Endodermal cell (in vitro differentiated cells): ENCODE measurements around the gene MACROD2. TPM values are rescaled to one million over a fixed set of nuclear protein-coding genes. Genes with fewer than 3 reads are reported as not detected.

Experiments
- DNase-seq: peaks from one replicate; pipeline ENCODE4 v3.0.0-alpha.2; 2017
- H3K27ac ChIP-seq: 2 replicates; pipeline ENCODE4 v1.5.1; 2013; ENCODE audit warnings: mild to moderate bottlenecking, low read depth, low read length, moderate library complexity
- H3K27me3 ChIP-seq: 2 replicates; pipeline ENCODE4 v1.6.1; 2013; ENCODE audit warnings: mild to moderate bottlenecking, low read length, moderate library complexity; ENCODE audit not compliant: insufficient read depth, control insufficient read depth, poor library complexity, severe bottlenecking
- H3K36me3 ChIP-seq: 2 replicates; pipeline ENCODE4 v1.7.0; 2013; ENCODE audit warnings: mild to moderate bottlenecking, low read length, moderate library complexity; ENCODE audit not compliant: control insufficient read depth, insufficient read depth
- H3K4me1 ChIP-seq: one replicate; pipeline ENCODE4 v1.7.0; 2013; ENCODE audit warnings: low read length; ENCODE audit not compliant: control insufficient read depth, insufficient read depth
- H3K4me3 ChIP-seq: 2 replicates; pipeline ENCODE4 v1.5.1; 2013; ENCODE audit warnings: mild to moderate bottlenecking, low read length, moderate library complexity
- H3K9ac ChIP-seq: 2 replicates; pipeline ENCODE4 v1.6.1; 2013; ENCODE audit warnings: mild to moderate bottlenecking, low read length, moderate library complexity; ENCODE audit not compliant: poor library complexity, severe bottlenecking; ENCODE audit errors: extremely low read depth
- H3K9me3 ChIP-seq: 2 replicates; pipeline ENCODE4 v1.6.1; 2013; ENCODE audit warnings: mild to moderate bottlenecking, low read length, moderate library complexity; ENCODE audit not compliant: control insufficient read depth
- H3K27ac Mint-ChIP-seq: 2 replicates; pipeline ENCODE4 v1.8.0; 2020; ENCODE audit warnings: mixed read lengths
- H3K27me3 Mint-ChIP-seq: 2 replicates; pipeline ENCODE4 v1.8.0; 2021; ENCODE audit warnings: mild to moderate bottlenecking, mixed read lengths; ENCODE audit not compliant: insufficient read depth
- H3K36me3 Mint-ChIP-seq: 2 replicates; pipeline ENCODE4 v1.8.0; 2020; ENCODE audit warnings: low read depth, mixed read lengths
- H3K4me1 Mint-ChIP-seq: 2 replicates; pipeline ENCODE4 v1.8.0; 2020; ENCODE audit warnings: mixed read lengths
- H3K4me3 Mint-ChIP-seq: 2 replicates; pipeline ENCODE4 v1.8.0; 2020; ENCODE audit warnings: mild to moderate bottlenecking, moderate library complexity, mixed read lengths
- H3K9me3 Mint-ChIP-seq: 2 replicates; pipeline ENCODE4 v1.8.0; 2020; ENCODE audit warnings: mild to moderate bottlenecking, mixed read lengths
- CTCF ChIP-seq: fragments of 200-600 bp; sonication (generic); conservative IDR thresholded peaks from 2 replicates; pipeline ENCODE4 v1.5.0; 2021; ENCODE audit warnings: antibody characterized with exemption, mild to moderate bottlenecking
- WGBS, 2 experiments: methylation state at CpG; one replicate each; pipeline versions ENCODE4 v1.1.5 to v1.1.7; 2013; ENCODE audit warnings: missing lambda C conversion rate in 2 of 2, mixed read lengths in 1 of 2; ENCODE audit not compliant: insufficient coverage in 1 of 2, insufficient read length in 1 of 2; 5-methylcytosine and 5-hydroxymethylcytosine counted together
- total RNA-seq, 2 donors: library from RNA; stranded (reverse); fragmentation: NEBNext Ultra II Directional in 1 of 2; extraction: Animal tissue kit (Norgen Biotek cat#: 25700) in 1 of 2; gene quantifications; 2 replicates in 1 of 2; 3 replicates in 1 of 2; pipeline ENCODE4 v1.2.1, GENCODE V29; 2021

MACROD2 gene
- total RNA-seq, 2 donors from 2014 or later, result 2.3 to 4.8 TPM

DNA sequence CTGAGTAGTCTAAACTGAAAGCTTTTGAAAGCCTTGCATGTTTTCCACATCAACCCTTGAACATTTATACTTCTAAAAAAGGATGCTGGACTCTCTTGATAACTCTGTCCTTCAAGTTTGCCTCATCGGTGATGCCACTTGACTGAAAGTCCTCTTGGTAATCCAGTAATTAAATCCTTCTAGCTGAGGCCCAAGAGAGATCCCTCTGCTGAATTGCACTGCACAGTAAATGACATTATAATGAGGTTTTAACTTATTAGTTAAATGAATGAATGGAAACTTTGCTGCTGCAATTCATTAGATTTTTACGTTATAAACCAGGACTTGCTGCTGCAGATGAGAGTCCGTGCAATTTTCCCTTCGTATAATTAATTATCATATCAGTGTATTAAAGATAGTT, 706.0 kb downstream of the MACROD2 start:
- H3K36me3 ChIP-seq, result no peaks in the 10 kb centered on the region
- DNase-seq, result no peak
- no peak for TF ChIP-seq CTCF
- H3K4me1 Mint-ChIP-seq, result peaks cover 15% of the 10 kb centered on the region
- peaks cover 2% of the 10 kb centered on the region for H3K9me3 Mint-ChIP-seq
- peaks cover 8% of the 10 kb centered on the region for H3K4me1 ChIP-seq
- H3K9ac ChIP-seq, result no peak overlapping the region
- H3K4me3 Mint-ChIP-seq, result no peak overlapping the region
- H3K9me3 ChIP-seq, result no peaks in the 10 kb centered on the region
- H3K36me3 Mint-ChIP-seq, result no peaks in the 10 kb centered on the region
- H3K27ac Mint-ChIP-seq, result no peak overlapping the region
- H3K27ac ChIP-seq, result no peak overlapping the region
- H3K27me3 ChIP-seq, result no peaks in the 10 kb centered on the region
- no peak overlapping the region for H3K4me3 ChIP-seq
- WGBS, 2 experiments, result 80 to 90% methylated on average over 1 to 3 of the region's 4 CpGs
- H3K27me3 Mint-ChIP-seq, result no peaks in the 10 kb centered on the region

- H3K27ac Mint-ChIP-seq, result no peak overlapping the region
- H3K36me3 Mint-ChIP-seq, result no peaks in the 10 kb centered on the region
- DNase-seq, result no peak
- Histone ChIP-seq H3K36me3 (no peaks in the 10 kb centered on the region), H3K4me3 (no peak overlapping the region), H3K27me3 (no peaks in the 10 kb centered on the region), H3K9ac (no peak overlapping the region), H3K9me3 (no peaks in the 10 kb centered on the region), H3K27ac (no peak overlapping the region), H3K4me1 (peaks cover 8% of the 10 kb centered on the region)
- 91 to 100% methylated on average over 2 to 5 of the region's 5 CpGs for WGBS, 2 experiments
- TF ChIP-seq CTCF, result no peak
- peaks cover 2% of the 10 kb centered on the region for H3K9me3 Mint-ChIP-seq
- peaks cover 47% of the 10 kb centered on the region for H3K4me1 Mint-ChIP-seq
- no peak overlapping the region for H3K4me3 Mint-ChIP-seq
- H3K27me3 Mint-ChIP-seq, result no peaks in the 10 kb centered on the region
Observed at GRCh38 chr20:14706555-14706954, 711.2 kb downstream of the MACROD2 start.

- Histone ChIP-seq H3K27me3 (no peaks in the 10 kb centered on the region), H3K4me1 (peaks cover 8% of the 10 kb centered on the region), H3K27ac (no peak overlapping the region), H3K9ac (no peak overlapping the region), H3K36me3 (no peaks in the 10 kb centered on the region), H3K4me3 (no peak overlapping the region), H3K9me3 (no peaks in the 10 kb centered on the region)
- Mint-ChIP-seq H3K27me3 (no peaks in the 10 kb centered on the region), H3K4me3 (no peak overlapping the region), H3K27ac (no peak overlapping the region), H3K9me3 (peaks cover 2% of the 10 kb centered on the region), H3K36me3 (no peaks in the 10 kb centered on the region), H3K4me1 (peaks cover 50% of the 10 kb centered on the region)
- no peak for TF ChIP-seq CTCF
- no peak for DNase-seq
- WGBS, 2 experiments, result 90 to 93% methylated on average over 3 to 9 of the region's 10 CpGs
Observed at GRCh38 chr20:14707026-14707680, 711.8 kb downstream of the MACROD2 start.
